Neural progenitor cell (in vitro differentiated cells): ENCODE results near the gene ST6GAL2. TPM values are rescaled to one million over a fixed set of nuclear protein-coding genes. Genes with fewer than 3 reads are reported as not detected.

Experiments used
- DNase-seq: peaks from one replicate; pipeline ENCODE4 v3.0.0-alpha.2; 2016; ENCODE audit warnings: low spot score
- H2AFZ ChIP-seq: fragments of 200-600 bp; sonication (generic); replicated peaks from 2 replicates; pipeline ENCODE4 v1.6.1; 2016; ENCODE audit warnings: antibody characterized with exemption
- H3F3A ChIP-seq: fragments of 200-600 bp; sonication (generic); 2 replicates; pipeline ENCODE4 v1.6.1; 2016; ENCODE audit warnings: antibody characterized with exemption, low read depth
- H3K27ac ChIP-seq: fragments of 200-600 bp; sonication (generic); 2 replicates; pipeline ENCODE4 v1.5.1; 2016; ENCODE audit warnings: mild to moderate bottlenecking
- H3K27me3 ChIP-seq: fragments of 200-600 bp; sonication (generic); 2 replicates; pipeline ENCODE4 v1.6.1; 2016; ENCODE audit warnings: mild to moderate bottlenecking, moderate library complexity
- H3K36me3 ChIP-seq: fragments of 200-600 bp; sonication (generic); 2 replicates; pipeline ENCODE4 v1.5.1; 2016
- H3K4me1 ChIP-seq: fragments of 200-600 bp; sonication (generic); 2 replicates; pipeline ENCODE4 v1.6.1; 2016; ENCODE audit warnings: mixed run types
- H3K4me2 ChIP-seq: fragments of 200-600 bp; sonication (generic); 2 replicates; pipeline ENCODE4 v1.6.1; 2016
- H3K4me3 ChIP-seq: fragments of 200-600 bp; sonication (generic); 2 replicates; pipeline ENCODE4 v1.5.1; 2016
- H3K79me2 ChIP-seq: fragments of 200-600 bp; sonication (generic); 2 replicates; pipeline ENCODE4 v1.6.1; 2016; ENCODE audit warnings: low read depth
- H3K9ac ChIP-seq: fragments of 200-600 bp; sonication (generic); 2 replicates; pipeline ENCODE4 v1.6.1; 2016
- H3K9me3 ChIP-seq: fragments of 200-600 bp; sonication (generic); 2 replicates; pipeline ENCODE4 v1.5.1; 2016; ENCODE audit warnings: low read depth
- H4K20me1 ChIP-seq: fragments of 200-600 bp; sonication (generic); 2 replicates; pipeline ENCODE4 v1.6.1; 2016; ENCODE audit warnings: low read depth
- H3K27ac Mint-ChIP-seq: 3 replicates; pipeline ENCODE4 v1.8.0; 2021; ENCODE audit warnings: mixed read lengths
- H3K27me3 Mint-ChIP-seq: 2 replicates; pipeline ENCODE4 v1.8.0; 2022; ENCODE audit warnings: low read depth, mild to moderate bottlenecking, inconsistent platforms, moderate library complexity, mixed read lengths; ENCODE audit not compliant: insufficient read depth
- H3K36me3 Mint-ChIP-seq: 3 replicates; pipeline ENCODE4 v1.8.0; 2021; ENCODE audit warnings: mixed read lengths
- H3K4me1 Mint-ChIP-seq: 3 replicates; pipeline ENCODE4 v1.8.0; 2021; ENCODE audit warnings: mixed read lengths
- H3K4me3 Mint-ChIP-seq: 3 replicates; pipeline ENCODE4 v1.8.0; 2021; ENCODE audit warnings: mild to moderate bottlenecking, moderate library complexity, mixed read lengths
- H3K9me3 Mint-ChIP-seq: 3 replicates; pipeline ENCODE4 v1.8.0; 2020; ENCODE audit warnings: mixed read lengths
- CTCF ChIP-seq: fragments of 200-600 bp; sonication (generic); IDR thresholded peaks from 2 replicates; pipeline ENCODE4 v1.5.1; 2017; ENCODE audit warnings: antibody characterized with exemption, mild to moderate bottlenecking
- EZH2 ChIP-seq: fragments of 200-600 bp; sonication (generic); IDR thresholded peaks from 2 replicates; pipeline ENCODE4 v1.6.1; 2017; ENCODE audit warnings: antibody characterized with exemption, mild to moderate bottlenecking, moderate library complexity
- EZH2phosphoT487 ChIP-seq: fragments of 200-600 bp; sonication (generic); IDR thresholded peaks from 2 replicates; pipeline ENCODE4 v1.6.1; 2017; ENCODE audit warnings: antibody characterized with exemption
- total RNA-seq: library from RNA; depleted of rRNA; stranded (reverse); fragments of >200 nt; gene quantifications from 2 replicates; pipeline ENCODE4 v1.2.3, GENCODE V29; 2015; ENCODE audit warnings: low replicate concordance

ST6GAL2 gene
- total RNA-seq, 1 donor from 2014 or later: 10.1 TPM

- Histone ChIP-seq H2AFZ (no peak overlapping the region), H3K9me3 (no peaks in the 10 kb centered on the region), H3K27me3 (peaks cover 14% of the 10 kb centered on the region), H3K9ac (no peak overlapping the region), H3K4me3 (no peak overlapping the region), H3K27ac (no peak overlapping the region), H3K4me2 (no peak overlapping the region), H3K79me2 (no peaks in the 10 kb centered on the region), H4K20me1 (no peaks in the 10 kb centered on the region), H3K36me3 (no peaks in the 10 kb centered on the region), H3F3A (no peaks in the 10 kb centered on the region), H3K4me1 (no peaks in the 10 kb centered on the region)
- H3K27me3 Mint-ChIP-seq: no peaks in the 10 kb centered on the region
- H3K27ac Mint-ChIP-seq: no peak overlapping the region
- H3K4me1 Mint-ChIP-seq: peaks cover 13% of the 10 kb centered on the region
- H3K4me3 Mint-ChIP-seq: no peak overlapping the region
- no peak for DNase-seq
- H3K36me3 Mint-ChIP-seq: peaks cover 14% of the 10 kb centered on the region
- TF ChIP-seq EZH2phosphoT487: no peak
- peaks cover 7% of the 10 kb centered on the region for H3K9me3 Mint-ChIP-seq
Observed at GRCh38 chr2:106894545-106894944, 8.6 kb upstream of the ST6GAL2 start.

GRCh38 chr2:106892048-106892447 lies 6.1 kb upstream of the ST6GAL2 start:
- H4K20me1 ChIP-seq: no peaks in the 10 kb centered on the region
- no peaks in the 10 kb centered on the region for H3K36me3 ChIP-seq
- no peak for TF ChIP-seq EZH2
- no peak for TF ChIP-seq EZH2phosphoT487
- TF ChIP-seq CTCF: no peak
- peaks cover 7% of the 10 kb centered on the region for H3K9me3 Mint-ChIP-seq
- H3K36me3 Mint-ChIP-seq: peaks cover 14% of the 10 kb centered on the region
- H3K27ac ChIP-seq: no peak overlapping the region
- no peaks in the 10 kb centered on the region for H3F3A ChIP-seq
- H2AFZ ChIP-seq: no peak overlapping the region
- H3K79me2 ChIP-seq: no peaks in the 10 kb centered on the region
- peaks cover 15% of the 10 kb centered on the region for H3K4me1 Mint-ChIP-seq
- DNase-seq: no peak
- no peak overlapping the region for H3K4me3 Mint-ChIP-seq
- no peak overlapping the region for H3K27ac Mint-ChIP-seq
- H3K9me3 ChIP-seq: no peaks in the 10 kb centered on the region
- H3K9ac ChIP-seq: no peak overlapping the region
- no peak overlapping the region for H3K4me3 ChIP-seq
- H3K27me3 ChIP-seq: peaks cover 32% of the 10 kb centered on the region
- H3K27me3 Mint-ChIP-seq: peaks cover 2% of the 10 kb centered on the region
- H3K4me1 ChIP-seq: peaks cover 4% of the 10 kb centered on the region
- no peak overlapping the region for H3K4me2 ChIP-seq

GRCh38 chr2:106890606-106891005 lies 4.6 kb upstream of the ST6GAL2 start:
- Mint-ChIP-seq H3K4me1 (peaks cover 15% of the 10 kb centered on the region), H3K9me3 (peaks cover 7% of the 10 kb centered on the region), H3K36me3 (peaks cover 14% of the 10 kb centered on the region), H3K27me3 (peaks cover 4% of the 10 kb centered on the region), H3K4me3 (no peak overlapping the region), H3K27ac (no peak overlapping the region)
- no peak for DNase-seq
- no peak for TF ChIP-seq CTCF
- no peak for TF ChIP-seq EZH2
- no peak for TF ChIP-seq EZH2phosphoT487
- no peaks in the 10 kb centered on the region for H3K79me2 ChIP-seq
- H3K4me3 ChIP-seq: no peak overlapping the region
- no peak overlapping the region for H3K27ac ChIP-seq
- no peak overlapping the region for H3K9ac ChIP-seq
- H4K20me1 ChIP-seq: no peaks in the 10 kb centered on the region
- peaks cover 4% of the 10 kb centered on the region for H3K4me1 ChIP-seq
- no peak overlapping the region for H2AFZ ChIP-seq
- H3K36me3 ChIP-seq: no peaks in the 10 kb centered on the region
- H3K9me3 ChIP-seq: no peaks in the 10 kb centered on the region
- H3K4me2 ChIP-seq: no peak overlapping the region
- peaks cover 1% of the 10 kb centered on the region for H3F3A ChIP-seq
- H3K27me3 ChIP-seq: peaks cover 40% of the 10 kb centered on the region

GRCh38 chr2:106886916-106887758 lies 1.2 kb upstream of the ST6GAL2 start:
- H3K36me3 ChIP-seq: no peaks in the 10 kb centered on the region
- H3K4me1 ChIP-seq: peaks cover 8% of the 10 kb centered on the region
- Mint-ChIP-seq H3K4me3 (peak overlapping the region; percentile 92), H3K36me3 (peaks cover 2% of the 10 kb centered on the region), H3K4me1 (peaks cover 40% of the 10 kb centered on the region), H3K27me3 (peaks cover 7% of the 10 kb centered on the region), H3K27ac (peak overlapping the region; percentile 94), H3K9me3 (peaks cover 2% of the 10 kb centered on the region)
- peaks cover 68% of the 10 kb centered on the region for H3K27me3 ChIP-seq
- no peaks in the 10 kb centered on the region for H3K9me3 ChIP-seq
- no peak for TF ChIP-seq EZH2
- peak; percentile 4 for TF ChIP-seq CTCF
- TF ChIP-seq EZH2phosphoT487: peak; percentile 6
- DNase-seq: peak; percentile 71
- peak overlapping the region; percentile 86 for H3K4me3 ChIP-seq
- peak overlapping the region; percentile 97 for H3K4me2 ChIP-seq
- H4K20me1 ChIP-seq: peaks cover 19% of the 10 kb centered on the region
- no peak overlapping the region for H3K27ac ChIP-seq
- H3F3A ChIP-seq: peaks cover 8% of the 10 kb centered on the region
- H3K9ac ChIP-seq: no peak overlapping the region
- peaks cover 6% of the 10 kb centered on the region for H3K79me2 ChIP-seq
- H2AFZ ChIP-seq: peak overlapping the region; percentile 87
